ENCODE results near the gene SDR42E1.
"Not testable (repeated sequence)": the region's sequence is repeated elsewhere in the genome, so short reads cannot be mapped to it uniquely, and the experiment has no call there.

The SDR42E1 gene

DNA sequence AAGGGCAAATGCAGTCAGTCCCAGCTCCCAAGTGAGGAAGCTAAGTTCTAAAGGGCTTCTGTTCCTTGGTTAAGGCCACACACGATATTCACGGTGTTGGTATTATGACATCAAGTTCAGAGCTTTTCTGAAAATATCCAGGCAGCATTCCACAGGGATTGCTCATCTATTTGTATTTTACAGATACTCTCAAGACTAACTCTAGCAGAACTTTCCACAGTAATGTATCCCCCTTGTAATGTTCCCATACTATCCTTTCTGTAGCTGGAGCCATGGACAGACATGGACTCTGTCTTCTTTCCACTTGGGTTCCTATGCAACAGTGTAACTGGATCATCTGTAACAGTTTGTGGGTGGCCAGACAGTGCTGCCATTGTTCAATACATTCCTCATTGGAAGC is 13.5 kb downstream of the SDR42E1 start:
- no peak for DNase-seq

DNA sequence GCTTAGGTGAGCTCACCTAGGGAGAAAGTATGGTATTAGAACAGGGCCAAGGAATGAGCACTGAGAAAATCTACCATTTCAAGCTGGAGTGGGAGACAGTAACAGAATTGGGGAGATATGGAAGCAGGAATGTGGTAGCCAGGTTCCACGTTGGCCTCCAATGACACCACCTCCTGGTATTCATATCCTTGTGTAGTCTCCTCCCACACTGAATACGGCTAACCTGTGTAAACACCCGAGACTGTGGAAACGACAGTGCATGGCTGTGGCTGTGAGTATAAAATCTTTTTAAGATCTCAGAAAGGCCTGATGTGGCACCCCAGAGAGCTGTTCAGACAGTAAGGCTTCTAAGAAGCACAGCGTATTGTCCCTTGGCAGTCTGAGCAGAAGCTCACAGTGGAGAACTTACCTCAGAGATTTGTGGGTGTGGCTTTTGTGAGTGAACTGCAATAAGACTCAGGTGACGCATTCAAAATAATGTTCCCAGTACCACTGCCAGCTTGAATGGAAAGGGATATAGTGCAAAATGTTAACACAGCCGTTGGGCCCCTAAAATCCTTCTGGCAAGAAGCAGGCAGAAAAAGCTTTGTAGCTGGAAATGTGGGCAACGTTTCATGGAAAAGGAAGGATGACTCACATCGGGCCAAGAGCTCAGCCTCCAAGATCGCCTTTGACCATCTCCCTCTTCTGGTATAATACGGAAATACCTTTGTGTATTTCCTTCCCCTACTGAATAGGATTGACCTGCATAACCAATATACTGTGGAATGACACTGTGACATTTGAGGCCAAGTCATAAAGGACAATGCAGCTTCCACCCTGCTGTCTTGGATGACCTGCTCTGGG is 14.4 kb downstream of the SDR42E1 start:
- DNase-seq = no peak

DNA sequence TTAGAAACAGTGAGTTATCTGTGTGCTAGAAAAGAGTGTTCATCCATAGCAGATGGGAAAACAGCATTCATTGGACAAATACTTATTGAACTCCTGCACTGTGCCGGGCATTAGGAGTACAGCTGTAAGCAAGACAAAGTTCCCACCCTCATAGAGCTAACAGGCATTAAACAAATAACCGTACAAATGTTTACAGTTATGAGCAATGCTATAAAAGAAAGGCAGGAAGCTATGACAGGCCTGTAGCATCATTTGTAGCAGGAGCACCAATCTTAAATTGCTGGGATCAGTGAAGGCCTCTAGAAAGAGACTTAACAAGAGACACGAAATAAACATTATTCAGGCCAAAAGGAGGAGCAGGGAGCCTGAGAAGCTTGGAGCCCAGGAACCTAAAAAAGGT is 15.6 kb downstream of the SDR42E1 start:
- no peak for DNase-seq

DNA sequence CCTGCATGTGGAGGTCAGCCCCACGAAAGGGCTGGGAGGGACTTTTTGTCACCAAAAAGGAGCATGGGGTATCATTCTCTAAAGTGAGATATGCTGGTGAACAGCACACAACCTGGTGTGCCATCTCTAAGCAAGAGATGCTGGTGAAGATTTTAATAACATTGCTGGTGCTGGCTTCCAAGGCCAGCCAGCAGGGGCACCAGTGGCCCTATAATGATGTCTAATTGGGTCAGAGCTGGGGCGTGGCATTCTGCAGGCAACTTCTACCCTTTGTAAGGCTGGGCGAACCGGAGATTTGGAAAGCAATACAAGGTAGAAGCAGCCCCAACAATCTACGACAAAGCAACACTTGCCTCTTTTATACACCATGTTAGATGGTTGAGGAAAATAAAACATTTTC is 16.8 kb downstream of the SDR42E1 start:
- no peak for DNase-seq

DNA sequence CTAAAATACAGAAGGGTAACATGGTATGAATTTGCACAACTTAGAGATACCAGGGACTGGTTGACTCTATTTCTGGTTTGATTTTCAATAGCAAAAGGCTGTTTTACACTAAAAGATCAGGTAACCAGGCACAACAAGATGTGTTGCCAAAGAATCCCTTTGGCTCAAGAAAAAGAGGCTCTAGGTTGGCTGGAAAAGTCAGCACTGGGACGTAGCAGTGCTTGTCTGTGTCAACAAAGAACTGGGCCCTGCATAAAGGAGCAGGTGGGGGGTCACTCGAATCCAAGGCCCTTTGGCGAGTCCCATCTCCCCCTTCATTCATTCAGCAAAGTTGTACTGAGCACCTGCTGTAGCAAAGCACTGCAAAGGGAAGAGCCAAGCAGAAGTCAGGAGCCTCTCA is 18.4 kb downstream of the SDR42E1 start:
- DNase-seq = no peak

DNA sequence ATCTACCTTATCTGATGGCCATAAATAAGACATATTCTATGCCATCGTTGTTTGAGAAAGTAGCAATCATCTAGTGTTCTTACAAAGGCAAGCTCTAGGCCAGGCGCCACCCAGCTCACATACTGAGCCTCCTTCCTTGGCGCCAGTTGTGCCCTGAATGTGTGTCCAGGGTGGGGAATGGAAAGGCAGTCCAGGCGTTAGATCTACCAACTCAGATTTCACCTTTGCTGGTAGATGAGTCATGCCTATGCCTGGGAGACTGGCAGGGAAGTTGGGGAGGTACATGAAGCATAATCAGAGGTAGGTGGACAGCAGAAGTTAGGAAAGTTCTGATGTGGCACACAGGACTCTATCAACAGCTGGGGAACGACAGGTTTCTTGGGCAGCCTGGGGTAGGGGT is 23.6 kb downstream of the SDR42E1 start:
- DNase-seq = no peak

DNA sequence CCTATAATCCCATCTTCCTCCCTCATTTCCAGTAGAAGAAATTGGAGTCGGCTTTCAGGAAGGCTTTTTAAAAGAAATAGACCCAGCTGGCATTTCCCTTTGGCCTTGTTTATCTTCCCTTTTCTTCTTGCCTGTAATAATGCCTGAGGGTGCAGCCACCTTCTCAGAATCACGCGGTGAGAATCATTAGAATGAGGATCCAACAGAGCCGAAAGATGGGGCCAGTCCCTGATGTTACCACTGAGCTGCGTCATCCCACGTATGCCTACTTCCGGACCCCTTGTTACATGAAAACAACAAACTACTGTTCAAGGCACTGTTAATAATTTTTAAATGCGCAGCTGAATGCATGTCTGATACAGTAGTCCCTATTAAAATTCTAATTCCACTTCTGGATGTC is 24.1 kb downstream of the SDR42E1 start:
- DNase-seq = no peak

DNA sequence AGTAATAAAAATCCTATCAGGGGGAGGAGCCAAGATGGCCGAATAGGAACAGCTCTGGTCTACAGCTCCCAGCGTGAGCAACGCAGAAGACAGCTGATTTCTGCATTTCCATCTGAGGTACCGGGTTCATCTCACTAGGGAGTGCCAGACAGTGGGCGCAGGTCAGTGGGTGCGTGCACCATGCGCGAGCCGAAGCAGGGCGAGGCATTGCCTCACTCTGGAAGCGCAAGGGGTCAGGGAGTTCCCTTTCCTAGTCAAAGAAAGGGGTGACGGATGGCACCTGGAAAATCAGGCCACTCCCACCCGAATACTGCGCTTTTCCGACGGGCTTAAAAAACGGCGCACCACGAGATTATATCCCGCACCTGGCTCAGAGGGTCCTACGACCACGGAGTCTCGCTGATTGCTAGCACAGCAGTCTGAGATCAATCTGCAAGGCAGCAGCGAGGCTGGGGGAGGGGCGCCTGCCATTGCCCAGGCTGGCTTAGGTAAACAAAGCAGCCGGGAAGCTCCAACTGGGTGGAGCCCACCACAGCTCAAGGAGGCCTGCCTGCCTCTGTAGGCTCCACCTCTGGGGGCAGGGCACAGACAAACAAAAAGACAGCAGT is 33.8 kb downstream of the SDR42E1 start:
- DNase-seq = not testable (repeated sequence)

DNA sequence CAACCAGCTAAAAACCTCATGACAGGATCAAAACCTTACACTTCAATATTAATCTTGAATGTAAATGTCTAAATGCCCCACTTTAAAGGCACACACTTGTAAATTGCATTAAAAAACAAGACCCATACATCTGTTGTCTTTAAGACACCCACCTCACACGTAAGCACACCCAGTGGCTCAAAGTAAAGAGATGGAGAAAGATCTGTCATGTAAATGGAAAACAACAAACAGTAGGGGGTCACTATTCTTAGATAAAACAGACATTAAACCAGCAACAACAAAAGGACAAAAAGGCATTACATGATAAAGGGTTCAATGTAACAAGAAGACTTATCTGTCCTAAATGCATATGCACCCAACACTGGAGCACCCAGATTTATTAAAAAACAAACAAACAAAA is 35.6 kb downstream of the SDR42E1 start:
- no peak for DNase-seq

DNA sequence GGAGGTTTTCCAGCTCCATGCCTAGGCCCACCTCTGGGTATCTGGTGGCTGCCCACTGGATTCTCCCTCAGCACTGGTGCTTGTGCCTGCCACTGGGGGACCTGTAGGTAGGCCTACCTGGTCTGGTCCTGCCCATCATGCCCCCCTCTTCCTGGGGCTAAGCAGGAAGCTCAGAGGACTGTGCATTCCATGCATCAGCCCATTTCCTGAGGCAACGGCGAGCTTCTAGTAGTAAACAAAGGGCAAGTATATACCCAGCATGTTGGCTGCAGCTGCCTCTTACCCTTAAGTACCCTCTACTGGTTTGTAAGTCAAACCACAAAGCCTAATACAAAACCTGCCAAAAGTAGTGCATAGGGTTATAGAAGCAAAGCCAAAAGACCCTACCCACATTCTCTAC is 37.5 kb downstream of the SDR42E1 start:
- DNase-seq = no peak

DNA sequence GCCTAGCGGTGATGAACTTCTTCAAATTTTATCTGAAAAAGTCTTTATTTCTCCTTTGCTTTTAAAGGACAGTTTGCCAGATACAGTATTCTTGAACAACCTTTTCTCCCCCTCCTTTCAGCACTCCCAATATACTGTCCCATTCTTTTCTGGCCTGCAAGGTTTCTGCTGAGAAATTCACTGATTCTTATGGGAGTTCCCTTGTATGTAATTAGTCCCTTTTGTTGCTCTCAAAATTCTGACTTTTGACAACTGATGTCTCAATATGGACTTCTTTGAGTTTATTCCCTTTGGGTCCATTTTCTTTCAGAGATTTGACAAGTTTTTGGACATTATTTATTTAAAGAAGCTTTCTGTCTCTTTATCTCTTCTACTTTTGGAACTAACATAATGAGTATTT is 39.4 kb downstream of the SDR42E1 start:
- no peak for DNase-seq

DNA sequence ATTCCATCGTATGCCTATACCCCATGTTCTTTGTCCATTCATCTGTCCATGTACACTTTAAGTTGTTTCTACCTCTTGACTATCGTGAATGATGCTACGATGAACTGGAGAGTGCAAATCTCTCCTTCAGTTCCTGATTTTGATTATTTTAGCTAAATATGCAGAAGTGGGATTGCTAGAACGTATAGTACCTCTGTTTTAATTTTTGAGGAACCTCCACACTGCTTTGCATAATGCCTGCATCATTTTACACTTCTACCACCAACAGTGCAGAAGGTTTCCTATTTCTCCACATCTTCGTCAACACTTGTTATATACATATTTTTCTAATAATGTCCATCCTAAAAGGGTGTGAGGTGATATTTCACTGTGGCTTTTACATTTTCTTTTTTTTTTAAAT is 43.9 kb downstream of the SDR42E1 start:
- no peak for DNase-seq

DNA sequence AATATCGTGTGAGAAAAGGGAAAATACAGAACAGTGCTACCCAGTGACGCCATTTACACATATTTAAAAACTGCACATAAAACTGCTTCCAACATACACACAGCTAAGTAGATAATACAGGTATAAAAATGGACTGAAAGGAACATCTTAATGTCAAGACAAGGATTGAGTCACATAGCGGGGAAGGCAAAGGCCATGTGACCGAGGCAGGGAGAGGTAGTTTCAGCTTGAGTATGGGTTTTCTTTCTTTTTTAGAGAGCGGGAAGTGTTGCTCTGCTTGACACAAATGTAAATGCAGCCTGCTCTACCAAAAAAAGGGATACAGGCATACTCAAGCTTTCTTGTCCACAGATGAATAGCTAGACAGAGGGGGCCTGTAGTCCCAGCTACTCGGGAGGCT is 46.5 kb downstream of the SDR42E1 start:
- DNase-seq = no peak

DNA sequence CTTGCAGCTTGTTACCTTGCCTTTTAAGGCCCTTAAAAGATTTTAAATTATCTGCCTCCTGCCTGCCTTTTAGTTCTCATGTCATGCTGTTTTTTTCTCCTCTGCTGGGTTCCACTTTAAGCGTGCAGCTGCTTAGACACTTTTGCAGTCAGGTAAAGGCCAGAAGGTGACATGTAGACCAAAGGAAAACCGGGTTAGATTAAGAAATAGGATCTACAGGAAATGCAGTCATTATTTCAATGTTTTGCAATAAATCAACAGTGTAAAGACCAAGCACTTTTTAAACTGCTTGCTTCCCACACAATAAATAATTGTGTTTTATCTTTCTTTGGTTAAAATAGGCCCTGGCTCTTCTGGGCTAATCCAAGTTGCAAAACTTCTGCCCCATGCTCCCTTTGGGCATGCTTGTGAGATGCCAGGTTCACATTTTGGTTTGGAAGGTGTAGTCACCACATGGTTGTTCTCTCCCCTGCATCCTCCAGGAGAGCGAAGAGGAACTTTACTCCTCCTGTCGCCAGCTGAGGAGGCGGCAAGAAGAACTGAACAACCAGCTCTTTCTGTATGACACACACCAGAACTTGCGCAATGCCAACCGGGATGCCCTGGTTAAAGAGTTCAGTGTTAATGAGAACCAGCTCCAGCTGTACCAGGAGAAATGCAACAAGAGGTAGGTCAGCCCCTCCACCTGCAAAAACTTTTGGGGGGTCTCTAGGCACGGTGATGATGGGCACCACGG is 54.9 kb downstream of the SDR42E1 start:
- no peak for DNase-seq

DNA sequence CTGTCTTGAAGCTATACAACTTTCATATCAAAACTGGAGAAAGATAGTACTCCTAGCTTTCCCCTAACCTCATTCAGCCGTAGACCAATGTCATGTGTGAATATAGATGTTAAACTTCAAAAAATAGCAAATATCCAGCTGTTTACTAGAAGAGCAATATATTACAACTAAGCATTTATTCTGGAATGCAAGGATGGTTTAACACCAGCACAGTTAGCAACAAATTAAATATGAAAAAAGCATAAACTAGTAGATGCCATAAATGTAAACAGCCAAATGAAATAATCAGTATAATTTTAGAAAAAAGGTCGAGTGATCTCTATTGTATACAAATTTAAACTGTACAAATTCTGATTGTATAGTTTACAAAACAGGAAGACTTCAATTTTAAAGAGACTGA is 59.7 kb downstream of the SDR42E1 start:
- DNase-seq = no peak

DNA sequence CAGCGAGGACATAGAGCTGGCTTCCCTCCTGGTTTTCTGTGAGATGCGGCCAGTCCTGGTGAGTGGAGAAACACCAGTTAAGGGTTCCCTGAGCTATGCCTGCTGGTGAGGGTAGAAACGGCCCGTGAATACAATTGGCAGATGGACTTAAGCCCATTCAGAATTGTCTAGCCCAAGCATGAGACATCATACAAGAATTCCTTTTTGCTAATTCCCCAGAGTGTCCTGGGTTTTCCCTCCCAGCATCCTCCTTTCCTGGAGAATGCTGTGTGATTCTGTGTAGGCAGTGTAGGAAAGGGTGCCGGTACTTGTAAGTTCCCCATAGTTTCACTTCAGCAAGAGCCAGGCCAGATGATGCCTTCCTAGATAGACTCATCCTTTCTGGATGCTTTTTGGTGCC is 65.1 kb downstream of the SDR42E1 start:
- DNase-seq = no peak

DNA sequence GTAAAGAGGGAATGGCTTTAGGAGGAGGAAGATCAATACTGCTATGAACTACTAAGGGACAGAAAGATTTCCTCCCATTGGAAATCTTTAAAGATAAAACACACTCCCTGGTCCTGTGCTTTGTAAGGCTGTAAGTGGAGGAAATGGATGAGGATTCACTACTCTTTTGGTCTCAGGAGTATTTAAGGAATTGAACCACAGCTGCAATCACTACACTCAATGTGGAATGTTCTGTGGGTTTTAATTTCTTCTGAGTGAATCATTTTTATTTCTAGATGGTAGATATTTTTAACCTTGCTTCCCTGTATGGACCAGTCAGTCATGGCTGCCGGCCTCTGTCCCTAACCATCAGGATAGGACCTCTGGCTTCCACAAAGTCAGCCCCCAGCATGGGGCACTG is 65.6 kb downstream of the SDR42E1 start:
- no peak for DNase-seq

DNA sequence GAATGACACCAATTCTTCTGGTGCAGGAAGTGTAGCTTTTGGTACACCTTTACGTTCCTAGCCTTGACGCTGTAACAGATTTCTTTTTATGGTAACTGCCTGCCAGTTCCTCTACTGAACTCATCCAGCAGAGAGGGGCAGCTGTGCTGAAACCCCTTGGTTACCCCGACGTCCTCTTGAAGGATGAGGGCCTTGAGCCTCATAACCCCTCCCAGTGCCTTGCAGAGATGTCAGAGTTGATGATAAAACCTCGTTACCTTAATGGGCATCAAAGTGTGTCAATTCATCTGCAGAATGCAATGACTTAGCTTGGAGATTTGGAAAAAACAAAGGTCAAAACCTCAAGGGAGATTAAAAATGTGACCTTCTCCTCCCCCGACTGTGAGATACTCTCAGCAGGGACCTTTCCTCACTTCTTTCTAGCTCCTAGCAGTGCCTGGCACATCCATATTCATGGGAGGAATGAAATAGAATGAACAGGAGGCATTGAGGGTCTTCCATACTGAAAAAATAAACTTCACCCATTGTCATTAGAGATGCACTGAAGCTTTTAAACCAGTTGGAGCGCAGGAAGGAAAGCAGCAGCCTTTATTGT is 69.2 kb downstream of the SDR42E1 start:
- DNase-seq = no peak

DNA sequence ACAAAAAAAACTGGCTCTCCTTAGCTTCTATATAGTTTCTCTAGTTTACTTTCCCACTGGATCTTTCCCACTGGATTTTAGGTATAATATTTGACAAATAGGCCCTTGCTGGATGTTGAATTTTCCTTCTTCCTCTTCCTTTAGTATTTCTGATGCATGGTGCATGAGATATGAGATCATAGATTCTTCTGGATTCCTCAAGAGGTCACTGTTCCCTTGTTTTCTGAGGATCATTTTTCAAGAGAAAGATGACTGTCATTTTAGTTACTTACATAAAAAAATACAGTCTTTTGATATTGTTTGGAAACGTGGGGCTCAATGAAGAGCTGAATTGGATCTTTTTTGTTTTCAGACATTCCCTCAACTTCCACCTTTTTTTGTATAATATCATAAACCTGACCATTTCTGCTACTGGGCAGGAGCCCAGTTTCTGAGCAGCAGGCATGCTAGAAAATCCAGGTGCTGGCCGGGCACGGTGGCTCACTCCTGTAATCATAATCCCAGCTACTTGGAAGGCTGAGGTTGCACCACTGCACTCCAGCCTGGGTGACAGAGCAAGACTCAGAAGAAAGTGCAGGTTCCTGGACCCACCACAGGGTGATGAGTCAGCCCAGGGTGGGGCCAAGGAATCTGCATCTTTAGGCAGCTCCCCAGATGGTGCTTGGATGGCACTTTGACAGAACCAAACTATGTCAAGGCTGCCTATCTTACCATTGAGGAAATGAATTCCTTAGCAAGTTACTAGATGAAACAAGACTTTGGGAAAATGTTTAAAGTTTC is 70.3 kb downstream of the SDR42E1 start:
- peak; percentile 34 for DNase-seq

DNA sequence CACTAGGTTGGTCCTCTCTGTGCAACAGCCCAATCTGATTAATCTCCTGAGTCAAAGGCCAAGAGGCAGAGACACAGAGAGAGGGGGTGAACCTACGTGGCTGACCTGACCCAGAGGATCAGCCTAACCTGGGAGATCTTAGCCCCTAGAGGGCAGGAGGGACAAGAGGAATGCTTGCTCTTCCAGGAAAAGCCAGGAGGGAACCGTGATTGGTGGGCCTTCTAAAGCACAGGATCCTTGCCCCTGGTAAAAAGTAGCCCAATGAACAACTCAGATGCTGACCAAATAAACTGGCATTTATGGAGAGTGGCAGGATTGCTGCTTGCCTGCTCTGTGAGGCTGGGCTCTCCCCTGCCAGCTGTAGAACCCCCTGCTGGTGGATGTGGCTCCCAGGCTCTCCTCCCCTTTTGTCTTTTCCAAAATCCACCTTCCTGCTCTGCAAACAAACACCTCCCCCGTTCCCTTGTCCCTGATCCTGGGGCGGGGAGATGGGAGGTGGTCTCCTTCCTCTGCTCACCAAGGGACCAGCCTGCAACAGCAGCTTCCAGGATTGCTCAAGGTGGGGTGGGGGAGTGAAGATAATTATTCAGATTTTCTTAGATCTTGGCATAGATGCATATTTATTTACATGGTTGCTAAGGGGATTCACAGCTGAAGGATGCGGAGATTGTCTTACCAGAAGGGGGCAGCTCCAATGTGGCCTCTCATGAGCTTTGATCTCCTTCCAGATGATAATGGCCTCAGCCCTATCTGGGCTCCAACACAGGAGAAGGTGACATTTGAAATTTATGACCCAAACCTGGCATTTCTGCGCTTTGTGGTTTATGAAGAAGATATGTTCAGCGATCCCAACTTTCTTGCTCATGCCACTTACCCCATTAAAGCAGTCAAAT is 71.9 kb downstream of the SDR42E1 start:
- no peak for DNase-seq

Data from NCI-H1694 treated with DMSO at 0.1 percent for 48 hours (cell line).